Medulla oblongata (tissue), 1 donor: ENCODE data around the gene HOXA1.

Source experiments
- DNase-seq: peaks from one replicate; pipeline ENCODE4 v3.0.0-alpha.2; 2015; ENCODE audit errors: extremely low spot score

The HOXA1 gene

GRCh38 chr7:27116962-27117886 lies 21.4 kb upstream of the HOXA1 start:
- DNase-seq = no peak

- no peak for DNase-seq
Observed at GRCh38 chr7:27116031-27116961, 20.5 kb upstream of the HOXA1 start.

GRCh38 chr7:27115221-27116026 lies 19.6 kb upstream of the HOXA1 start:
- no peak for DNase-seq

- DNase-seq = no peak
Observed at GRCh38 chr7:27114881-27115220, 19.1 kb upstream of the HOXA1 start.

GRCh38 chr7:27113991-27114769 lies 18.4 kb upstream of the HOXA1 start:
- DNase-seq = peak; percentile 46

- DNase-seq = no peak
Observed at GRCh38 chr7:27112955-27113949, 17.5 kb upstream of the HOXA1 start.

- no peak for DNase-seq
Observed at GRCh38 chr7:27112361-27112760, 16.6 kb upstream of the HOXA1 start.

GRCh38 chr7:27111751-27112277 lies 16.0 kb upstream of the HOXA1 start:
- DNase-seq = no peak

- DNase-seq = no peak
Observed at GRCh38 chr7:27111042-27111750, 15.4 kb upstream of the HOXA1 start.

- peak; percentile 73 for DNase-seq
Observed at GRCh38 chr7:27110186-27111031, 14.6 kb upstream of the HOXA1 start.

GRCh38 chr7:27109466-27110185 lies 13.8 kb upstream of the HOXA1 start:
- DNase-seq = peak; percentile 23

GRCh38 chr7:27108390-27109127 lies 12.8 kb upstream of the HOXA1 start:
- peak; percentile 54 for DNase-seq

- DNase-seq = peak; percentile 12
Observed at GRCh38 chr7:27107391-27108381, 11.9 kb upstream of the HOXA1 start.

GRCh38 chr7:27106901-27107240 lies 11.1 kb upstream of the HOXA1 start:
- DNase-seq = no peak

- DNase-seq = peak; percentile 48
Observed at GRCh38 chr7:27106181-27106900, 10.5 kb upstream of the HOXA1 start.
